ENCODE data around the gene TNFRSF1A. TPM values are rescaled to one million over a fixed set of nuclear protein-coding genes. Genes with fewer than 3 reads are reported as not detected.
A peak's percentile ranks its signal among the peaks of the same experiment; 100 is the strongest.
"Not testable (repeated sequence)": the region's sequence is repeated elsewhere in the genome, so short reads cannot be mapped to it uniquely, and the experiment has no call there.

Gene TNFRSF1A
- polyA plus RNA-seq, 1 donor (not counting 4 experiments of a cell fraction or from before 2014, with no cell fraction given), result 101 TPM

DNA sequence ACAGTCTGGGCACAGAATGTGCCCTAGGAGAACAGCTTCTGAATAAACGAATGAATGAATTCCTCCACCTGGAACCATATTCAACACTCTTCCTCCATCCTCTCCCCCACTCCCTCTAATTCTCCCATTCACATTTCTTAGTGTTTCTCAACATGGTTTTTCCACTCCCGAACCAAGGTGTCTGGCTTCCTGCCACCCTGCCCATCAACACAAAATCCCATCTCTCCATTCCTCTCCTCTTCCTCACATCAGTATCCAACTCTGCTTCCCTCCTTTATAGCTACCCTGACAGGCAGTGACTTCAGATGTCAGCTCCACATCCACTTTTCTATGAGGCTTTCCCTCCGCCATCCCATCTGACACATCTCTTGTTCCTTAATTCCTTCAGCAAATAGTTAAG is 2.9 kb downstream of the TNFRSF1A start:
- peak overlapping the region; percentile 90 for H3K9ac ChIP-seq (ENCODE audit: control insufficient read depth, extremely low read depth, insufficient read depth, low read length)

DNA sequence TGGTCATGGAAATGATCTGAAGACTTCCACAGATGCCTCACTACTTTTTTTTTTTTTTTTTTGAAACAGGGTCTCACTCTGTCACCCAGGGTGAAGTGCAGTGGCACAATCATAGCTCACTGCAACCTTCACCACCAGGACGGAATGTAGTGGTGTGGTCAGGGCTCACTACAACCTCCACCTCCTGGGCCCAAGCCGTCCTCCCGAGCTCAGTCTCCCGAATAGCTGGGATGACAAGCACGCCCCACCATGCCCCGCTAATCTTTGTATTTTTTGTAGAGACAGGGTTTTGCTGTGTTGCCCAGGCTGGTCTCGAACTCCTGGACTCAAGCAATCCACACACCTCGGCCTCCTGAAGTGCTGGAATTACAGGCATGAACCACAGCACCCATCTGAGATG is 3.3 kb downstream of the TNFRSF1A start:
- H3K27ac ChIP-seq (ENCODE audit: control insufficient read depth, insufficient read depth, low read length), result peak overlapping the region; percentile 98
- H3K9me3 ChIP-seq (ENCODE audit: control insufficient read depth, low read depth, low read length); H3K9me1 ChIP-seq (ENCODE audit: control insufficient read depth, extremely low read depth, insufficient read depth, low read length); H4K20me1 ChIP-seq (ENCODE audit: control insufficient read depth, extremely low read depth, insufficient read depth, low read length); H2AFZ ChIP-seq (ENCODE audit: control insufficient read depth, low read length); FAIRE-seq; dilution Hi-C loops (cut with MboI; ENCODE audit: extremely low pct_ligation_motif_present, low sequenced_read_pairs); H3K27me3 ChIP-seq (ENCODE audit: control insufficient read depth, extremely low read depth, insufficient read depth, low read length); DNase-seq (ENCODE audit: low read depth, low spot score): not testable (repeated sequence)
- H3K9ac ChIP-seq (ENCODE audit: control insufficient read depth, extremely low read depth, insufficient read depth, low read length), result peak overlapping the region; percentile 90
- H3K4me2 ChIP-seq (ENCODE audit: control insufficient read depth, extremely low read depth, insufficient read depth, low read depth, low read length), result peak overlapping the region; percentile 88
- peaks cover 2 to 21% of the 10 kb centered on the region in 2 experiments for H3K36me3 ChIP-seq (ENCODE audit: control insufficient read depth in 2 of 2, extremely low read depth in 1 of 2, insufficient read depth in 2 of 2, low read length in 2 of 2)
- peak overlapping the region; percentile 65 to 96 (median 83) for H3K4me3 ChIP-seq (ENCODE audit: control insufficient read depth in 2 of 3, extremely low read depth in 1 of 3, insufficient read depth in 2 of 3, low read depth in 1 of 3, low read length in 3 of 3)
- peaks cover 65% of the 10 kb centered on the region for H3K4me1 ChIP-seq (ENCODE audit: control insufficient read depth, extremely low read depth, insufficient read depth, low read length)
- peaks cover 64% of the 10 kb centered on the region for H3K79me2 ChIP-seq (ENCODE audit: control insufficient read depth, insufficient read depth, low read length)

More for the DNA sequence above, 2.9 kb downstream of the TNFRSF1A start:
- dilution Hi-C loops (cut with MboI; ENCODE audit: extremely low pct_ligation_motif_present, low sequenced_read_pairs), result no loop called here
- FAIRE-seq (no peak), DNase-seq (ENCODE audit: low read depth, low spot score) (no peak)
- H3K9me1 ChIP-seq (ENCODE audit: control insufficient read depth, extremely low read depth, insufficient read depth, low read length), result no peaks in the 10 kb centered on the region
- no peak overlapping the region for H2AFZ ChIP-seq (ENCODE audit: control insufficient read depth, low read length)
- no peaks in the 10 kb centered on the region for H3K9me3 ChIP-seq (ENCODE audit: control insufficient read depth, low read depth, low read length)
- H3K27ac ChIP-seq (ENCODE audit: control insufficient read depth, insufficient read depth, low read length), result peak overlapping the region; percentile 98
- H4K20me1 ChIP-seq (ENCODE audit: control insufficient read depth, extremely low read depth, insufficient read depth, low read length), result peaks cover 6% of the 10 kb centered on the region
- no peaks in the 10 kb centered on the region for H3K27me3 ChIP-seq (ENCODE audit: control insufficient read depth, extremely low read depth, insufficient read depth, low read length)
- H3K4me2 ChIP-seq (ENCODE audit: control insufficient read depth, extremely low read depth, insufficient read depth, low read depth, low read length), result peak overlapping the region; percentile 88
- peaks cover 64% of the 10 kb centered on the region for H3K79me2 ChIP-seq (ENCODE audit: control insufficient read depth, insufficient read depth, low read length)
- TF ChIP-seq, protein P1, sequence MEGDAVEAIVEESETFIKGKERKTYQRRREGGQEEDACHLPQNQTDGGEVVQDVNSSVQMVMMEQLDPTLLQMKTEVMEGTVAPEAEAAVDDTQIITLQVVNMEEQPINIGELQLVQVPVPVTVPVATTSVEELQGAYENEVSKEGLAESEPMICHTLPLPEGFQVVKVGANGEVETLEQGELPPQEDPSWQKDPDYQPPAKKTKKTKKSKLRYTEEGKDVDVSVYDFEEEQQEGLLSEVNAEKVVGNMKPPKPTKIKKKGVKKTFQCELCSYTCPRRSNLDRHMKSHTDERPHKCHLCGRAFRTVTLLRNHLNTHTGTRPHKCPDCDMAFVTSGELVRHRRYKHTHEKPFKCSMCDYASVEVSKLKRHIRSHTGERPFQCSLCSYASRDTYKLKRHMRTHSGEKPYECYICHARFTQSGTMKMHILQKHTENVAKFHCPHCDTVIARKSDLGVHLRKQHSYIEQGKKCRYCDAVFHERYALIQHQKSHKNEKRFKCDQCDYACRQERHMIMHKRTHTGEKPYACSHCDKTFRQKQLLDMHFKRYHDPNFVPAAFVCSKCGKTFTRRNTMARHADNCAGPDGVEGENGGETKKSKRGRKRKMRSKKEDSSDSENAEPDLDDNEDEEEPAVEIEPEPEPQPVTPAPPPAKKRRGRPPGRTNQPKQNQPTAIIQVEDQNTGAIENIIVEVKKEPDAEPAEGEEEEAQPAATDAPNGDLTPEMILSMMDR (optimal IDR thresholded peaks at IDR 0.05 in 1 of 3, IDR thresholded peaks at IDR 0.05 in 1 of 3, conservative IDR thresholded peaks at IDR 0.05 in 1 of 3; ENCODE audit: extremely low read depth in 1 of 3, insufficient read depth in 2 of 3, low read length in 3 of 3), result no peak
- no peak for TF ChIP-seq EZH2 (IDR thresholded peaks at IDR 0.05; ENCODE audit: low read length)
- H3K36me3 ChIP-seq (ENCODE audit: control insufficient read depth in 2 of 2, extremely low read depth in 1 of 2, insufficient read depth in 2 of 2, low read length in 2 of 2), result peaks cover 2 to 18% of the 10 kb centered on the region in 2 experiments
- H3K4me3 ChIP-seq (ENCODE audit: control insufficient read depth in 2 of 3, extremely low read depth in 1 of 3, insufficient read depth in 2 of 3, low read depth in 1 of 3, low read length in 3 of 3), result peak overlapping the region; percentile 65 to 96 (median 83)
- peaks cover 60% of the 10 kb centered on the region for H3K4me1 ChIP-seq (ENCODE audit: control insufficient read depth, extremely low read depth, insufficient read depth, low read length)

DNA sequence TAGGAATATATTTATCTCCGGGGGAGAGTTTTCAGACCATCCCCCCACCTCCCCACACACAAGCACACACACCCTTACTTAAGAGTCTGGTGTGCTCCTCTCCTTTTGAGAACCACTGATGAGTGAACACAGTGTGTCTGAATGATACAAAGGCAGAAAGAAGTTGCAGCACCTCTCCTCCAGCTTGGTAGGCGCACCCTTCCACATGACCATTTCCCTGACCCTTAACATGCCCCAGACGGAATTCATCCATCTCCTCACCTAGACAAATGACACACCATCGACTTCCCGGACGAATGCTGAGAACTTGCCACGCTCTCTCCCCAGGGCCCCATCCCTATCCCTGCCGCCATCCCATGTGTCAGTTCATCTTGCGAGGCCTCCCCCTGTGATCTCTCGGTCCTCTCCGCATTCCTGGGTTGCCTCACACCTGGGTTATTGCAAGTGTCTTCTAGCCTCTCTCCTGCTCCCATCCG is 3.9 kb downstream of the TNFRSF1A start:
- Histone ChIP-seq H3K27ac (ENCODE audit: control insufficient read depth, insufficient read depth, low read length) (peak overlapping the region; percentile 98), H3K4me2 (ENCODE audit: control insufficient read depth, extremely low read depth, insufficient read depth, low read depth, low read length) (peak overlapping the region; percentile 88), H3K79me2 (ENCODE audit: control insufficient read depth, insufficient read depth, low read length) (peaks cover 64% of the 10 kb centered on the region), H3K27me3 (ENCODE audit: control insufficient read depth, extremely low read depth, insufficient read depth, low read length) (no peaks in the 10 kb centered on the region), H3K9ac (ENCODE audit: control insufficient read depth, extremely low read depth, insufficient read depth, low read length) (peak overlapping the region; percentile 90), H3K9me1 (ENCODE audit: control insufficient read depth, extremely low read depth, insufficient read depth, low read length) (no peaks in the 10 kb centered on the region), H3K4me1 (ENCODE audit: control insufficient read depth, extremely low read depth, insufficient read depth, low read length) (peaks cover 70% of the 10 kb centered on the region), H3K36me3 (ENCODE audit: control insufficient read depth in 2 of 2, extremely low read depth in 1 of 2, insufficient read depth in 2 of 2, low read length in 2 of 2) (peaks cover 6 to 26% of the 10 kb centered on the region in 2 experiments), H2AFZ (ENCODE audit: control insufficient read depth, low read length) (no peak overlapping the region), H3K9me3 (ENCODE audit: control insufficient read depth, low read depth, low read length) (no peaks in the 10 kb centered on the region), H3K4me3 (ENCODE audit: control insufficient read depth in 2 of 3, extremely low read depth in 1 of 3, insufficient read depth in 2 of 3, low read depth in 1 of 3, low read length in 3 of 3) (peak overlapping the region; percentile 6 to 96 (median 65)), H4K20me1 (ENCODE audit: control insufficient read depth, extremely low read depth, insufficient read depth, low read length) (peaks cover 6% of the 10 kb centered on the region)
- no peak for DNase-seq (ENCODE audit: low read depth, low spot score)
- FAIRE-seq, result peak; percentile 69
- TF ChIP-seq, protein P1 (optimal IDR thresholded peaks at IDR 0.05 in 1 of 3, IDR thresholded peaks at IDR 0.05 in 1 of 3, conservative IDR thresholded peaks at IDR 0.05 in 1 of 3; ENCODE audit: extremely low read depth in 1 of 3, insufficient read depth in 2 of 3, low read length in 3 of 3), result no peak
- TF ChIP-seq EZH2 (IDR thresholded peaks at IDR 0.05; ENCODE audit: low read length), result no peak
- dilution Hi-C loops (cut with MboI; ENCODE audit: extremely low pct_ligation_motif_present, low sequenced_read_pairs), result no loop called here

Measured in keratinocyte (primary cell).